Breast epithelium (tissue), 4 donors: ENCODE measurements around the gene BDKRB2. TPM values are rescaled to one million over a fixed set of nuclear protein-coding genes. Genes with fewer than 3 reads are reported as not detected.

ENCODE experiments used
- DNase-seq, 2 donors: peaks; one replicate each; pipeline ENCODE4 v3.0.0-alpha.2; 2019; ENCODE audit warnings: low spot score in 2 of 2
- H3K27ac ChIP-seq, 2 donors: fragments of 200-600 bp; sonication (generic) in 1 of 2; one replicate each; pipeline ENCODE4 v1.5.1; 2016 to 2019; ENCODE audit warnings: mild to moderate bottlenecking in 1 of 2
- H3K27me3 ChIP-seq, 2 donors: fragments of 200-600 bp; sonication (generic) in 1 of 2; one replicate each; pipeline versions ENCODE4 v1.5.1 to v1.6.0; 2017 to 2019; ENCODE audit warnings: control low read depth in 1 of 2, mild to moderate bottlenecking in 1 of 2
- H3K36me3 ChIP-seq: fragments of 200-600 bp; one replicate; pipeline ENCODE4 v1.5.1; 2019
- H3K4me1 ChIP-seq, 2 donors: fragments of 200-600 bp; sonication (generic); one replicate each; pipeline ENCODE4 v1.5.1; 2016 to 2019; ENCODE audit warnings: control low read depth in 1 of 2
- H3K4me3 ChIP-seq, 3 donors: fragments of 200-600 bp; sonication (generic); 1 replicate in 2 of 3; 2 replicates in 1 of 3; pipeline ENCODE4 v1.5.1; 2016 to 2019; ENCODE audit warnings: mild to moderate bottlenecking in 3 of 3, moderate library complexity in 2 of 3
- H3K9me3 ChIP-seq, 2 donors: fragments of 200-600 bp; sonication (generic) in 1 of 2; one replicate each; pipeline ENCODE4 v1.5.1; 2016 to 2019; ENCODE audit warnings: control low read depth in 1 of 2
- POLR2A ChIP-seq: fragments of 450-650 bp; IDR thresholded peaks from one replicate; pipeline ENCODE4 v1.6.1; 2016; ENCODE audit warnings: antibody characterized with exemption, mild to moderate bottlenecking, moderate library complexity
- POLR2AphosphoS5 ChIP-seq, 3 donors: sonication (generic); formaldehyde crosslinking; IDR thresholded peaks; one replicate each; pipeline ENCODE4 v1.6.1; 2017; ENCODE audit warnings: antibody characterized with exemption in 3 of 3
- intact Hi-C: fragments of 100-400 bp; cut with DNase I; formaldehyde crosslinking; loops from one replicate; pipeline ENCODE4 v1.15.1; 2023; ENCODE audit warnings: low total_unique reads
- total RNA-seq, 3 donors: library from RNA; depleted of rRNA; stranded (reverse); fragments of >200 nt; gene quantifications; one replicate each; pipeline ENCODE4 v1.1.0, GENCODE V29; 2016
- TF ChIP-seq, protein P1 (sequence below), 3 donors: fragments of 450-650 bp; IDR thresholded peaks; one replicate each; pipeline ENCODE4 v1.5.1; 2016 to 2017; ENCODE audit warnings: antibody characterized with exemption in 3 of 3, mild to moderate bottlenecking in 3 of 3, moderate library complexity in 3 of 3

The BDKRB2 gene
- total RNA-seq, 3 donors from 2014 or later = 1.1 to 5.6 (median 4.2) TPM

- no peak overlapping the region for H3K4me3 ChIP-seq
- H3K4me1 ChIP-seq = no peaks in the 10 kb centered on the region
- TF ChIP-seq, protein P1, sequence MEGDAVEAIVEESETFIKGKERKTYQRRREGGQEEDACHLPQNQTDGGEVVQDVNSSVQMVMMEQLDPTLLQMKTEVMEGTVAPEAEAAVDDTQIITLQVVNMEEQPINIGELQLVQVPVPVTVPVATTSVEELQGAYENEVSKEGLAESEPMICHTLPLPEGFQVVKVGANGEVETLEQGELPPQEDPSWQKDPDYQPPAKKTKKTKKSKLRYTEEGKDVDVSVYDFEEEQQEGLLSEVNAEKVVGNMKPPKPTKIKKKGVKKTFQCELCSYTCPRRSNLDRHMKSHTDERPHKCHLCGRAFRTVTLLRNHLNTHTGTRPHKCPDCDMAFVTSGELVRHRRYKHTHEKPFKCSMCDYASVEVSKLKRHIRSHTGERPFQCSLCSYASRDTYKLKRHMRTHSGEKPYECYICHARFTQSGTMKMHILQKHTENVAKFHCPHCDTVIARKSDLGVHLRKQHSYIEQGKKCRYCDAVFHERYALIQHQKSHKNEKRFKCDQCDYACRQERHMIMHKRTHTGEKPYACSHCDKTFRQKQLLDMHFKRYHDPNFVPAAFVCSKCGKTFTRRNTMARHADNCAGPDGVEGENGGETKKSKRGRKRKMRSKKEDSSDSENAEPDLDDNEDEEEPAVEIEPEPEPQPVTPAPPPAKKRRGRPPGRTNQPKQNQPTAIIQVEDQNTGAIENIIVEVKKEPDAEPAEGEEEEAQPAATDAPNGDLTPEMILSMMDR (IDR thresholded peaks at IDR 0.05) = no peak
- TF ChIP-seq POLR2AphosphoS5 (IDR thresholded peaks at IDR 0.05) (no peak), POLR2A (no peak)
- DNase-seq = peak in 1 of 2 donors; percentile 5
- H3K27me3 ChIP-seq = no peaks in the 10 kb centered on the region
- H3K9me3 ChIP-seq = no peaks in the 10 kb centered on the region
- intact Hi-C loops = no loop called here
- H3K27ac ChIP-seq = no peak overlapping the region
- no peaks in the 10 kb centered on the region for H3K36me3 ChIP-seq
Observed at GRCh38 chr14:96160076-96160912, 44.3 kb upstream of the BDKRB2 start.

DNA sequence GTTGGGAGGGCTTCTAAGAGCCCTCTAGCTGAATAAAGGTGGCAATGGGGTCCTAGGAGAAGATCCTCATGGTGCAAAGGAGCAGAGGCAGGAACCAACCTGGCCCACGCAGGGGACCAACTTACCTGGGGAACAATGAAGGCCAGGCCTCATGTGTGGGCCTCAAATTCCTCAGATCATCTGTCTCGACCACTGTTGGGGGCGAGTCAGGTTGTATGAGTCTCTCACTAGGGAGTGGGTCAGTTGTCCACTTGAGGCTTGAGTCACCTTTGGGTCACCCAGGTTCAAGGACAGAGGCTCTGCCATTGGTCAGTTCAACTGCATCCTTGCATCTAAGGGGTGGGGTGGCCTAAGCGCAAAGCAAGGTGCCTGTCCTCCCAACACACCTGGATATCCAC is 43.7 kb upstream of the BDKRB2 start:
- Histone ChIP-seq H3K4me1 (no peaks in the 10 kb centered on the region), H3K36me3 (no peaks in the 10 kb centered on the region), H3K9me3 (no peaks in the 10 kb centered on the region), H3K27me3 (no peaks in the 10 kb centered on the region), H3K27ac (no peak overlapping the region), H3K4me3 (no peak overlapping the region)
- intact Hi-C loops = no loop called here
- TF ChIP-seq POLR2A = no peak
- TF ChIP-seq, protein P1 (IDR thresholded peaks at IDR 0.05) = no peak
- TF ChIP-seq POLR2AphosphoS5 (IDR thresholded peaks at IDR 0.05) = no peak
- DNase-seq = no peak

- intact Hi-C loops = no loop called here
- H3K9me3 ChIP-seq = no peaks in the 10 kb centered on the region
- H3K4me3 ChIP-seq = no peak overlapping the region
- TF ChIP-seq, protein P1 (IDR thresholded peaks at IDR 0.05) = no peak
- TF ChIP-seq POLR2A = no peak
- no peak for TF ChIP-seq POLR2AphosphoS5 (IDR thresholded peaks at IDR 0.05)
- no peak for DNase-seq
- no peaks in the 10 kb centered on the region for H3K36me3 ChIP-seq
- no peaks in the 10 kb centered on the region for H3K4me1 ChIP-seq
- no peaks in the 10 kb centered on the region for H3K27me3 ChIP-seq
- H3K27ac ChIP-seq = no peak overlapping the region
Observed at GRCh38 chr14:96161636-96162035, 43.0 kb upstream of the BDKRB2 start.

DNA sequence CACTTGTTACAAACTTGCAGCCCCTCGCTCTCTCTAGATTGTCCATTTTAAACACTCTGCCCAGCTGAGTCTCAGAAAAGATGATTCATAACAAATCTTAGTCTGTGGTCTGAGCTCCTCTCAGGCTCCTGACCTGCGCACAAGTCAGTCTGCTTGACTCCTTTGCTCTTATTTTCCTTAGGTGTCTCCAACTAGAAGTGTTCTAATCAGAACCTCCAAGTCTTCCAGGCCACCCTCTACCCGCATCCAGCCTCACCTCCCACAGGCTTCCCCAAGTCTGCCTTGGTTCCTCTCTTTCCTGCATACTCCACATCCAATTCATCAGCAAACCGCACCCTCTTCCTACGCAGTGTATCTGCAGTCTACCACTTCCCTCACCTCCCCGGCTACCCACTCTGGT is 42.4 kb upstream of the BDKRB2 start:
- no peak overlapping the region for H3K27ac ChIP-seq
- no peaks in the 10 kb centered on the region for H3K4me1 ChIP-seq
- H3K9me3 ChIP-seq = no peaks in the 10 kb centered on the region
- no peak overlapping the region for H3K4me3 ChIP-seq
- intact Hi-C loops = no loop called here
- no peaks in the 10 kb centered on the region for H3K36me3 ChIP-seq
- DNase-seq = no peak
- TF ChIP-seq, protein P1 (IDR thresholded peaks at IDR 0.05) = no peak
- TF ChIP-seq POLR2AphosphoS5 (IDR thresholded peaks at IDR 0.05) = no peak
- TF ChIP-seq POLR2A = no peak
- H3K27me3 ChIP-seq = no peaks in the 10 kb centered on the region

DNA sequence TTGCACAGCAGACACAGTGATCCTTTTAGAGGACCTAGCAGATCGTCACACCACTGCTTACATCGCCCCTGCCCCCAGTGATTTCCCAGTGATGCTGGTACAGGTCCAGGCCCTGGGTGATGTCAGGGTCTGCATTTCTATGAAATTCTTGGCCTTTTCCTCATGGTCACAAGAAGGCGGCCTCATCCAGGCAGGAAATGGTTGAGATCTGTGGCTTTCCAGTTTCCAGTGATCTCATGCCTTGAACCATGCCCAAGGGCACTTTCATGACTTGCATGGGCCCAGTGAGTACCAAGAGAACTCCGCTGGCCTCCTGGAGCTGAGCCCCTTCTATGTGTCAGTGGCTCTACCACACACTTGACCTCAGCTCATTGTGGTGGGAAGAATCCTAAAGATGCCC is 41.9 kb upstream of the BDKRB2 start:
- DNase-seq = no peak
- Histone ChIP-seq H3K4me1 (no peaks in the 10 kb centered on the region), H3K4me3 (no peak overlapping the region), H3K27ac (no peak overlapping the region), H3K27me3 (no peaks in the 10 kb centered on the region), H3K36me3 (no peaks in the 10 kb centered on the region), H3K9me3 (no peaks in the 10 kb centered on the region)
- intact Hi-C loops = no loop called here
- TF ChIP-seq, protein P1 (IDR thresholded peaks at IDR 0.05) = no peak
- no peak for TF ChIP-seq POLR2AphosphoS5 (IDR thresholded peaks at IDR 0.05)
- no peak for TF ChIP-seq POLR2A
